Esophagus squamous epithelium (tissue), 5 donors: ENCODE data around the gene CHCHD3. TPM values are rescaled to one million over a fixed set of nuclear protein-coding genes. Genes with fewer than 3 reads are reported as not detected.

ENCODE experiments used
- DNase-seq: peaks from one replicate; lab custom pipeline; 2025; lab: John Stamatoyannopoulos, UW
- H3K27ac ChIP-seq, 4 donors: fragments of 200-600 bp; sonication (generic); one replicate each; pipeline ENCODE4 v1.5.1; 2016 to 2019; ENCODE audit warnings: mild to moderate bottlenecking in 1 of 4
- H3K27me3 ChIP-seq, 4 donors: fragments of 200-600 bp; sonication (generic); 1 replicate in 3 of 4; 2 replicates in 1 of 4; pipeline versions ENCODE4 v1.5.1 to v1.6.0; 2017 to 2021; ENCODE audit warnings: antibody characterized with exemption in 1 of 4
- H3K36me3 ChIP-seq, 3 donors: fragments of 200-600 bp; sonication (generic); one replicate each; pipeline ENCODE4 v1.5.1; 2016 to 2019
- H3K4me1 ChIP-seq, 3 donors: fragments of 200-600 bp; sonication (generic); one replicate each; pipeline ENCODE4 v1.5.1; 2017 to 2019
- H3K4me3 ChIP-seq, 4 donors: fragments of 200-600 bp; sonication (generic); 1 replicate in 3 of 4; 2 replicates in 1 of 4; pipeline ENCODE4 v1.5.1; 2016 to 2019; ENCODE audit warnings: mild to moderate bottlenecking in 2 of 4, moderate library complexity in 1 of 4
- H3K9me3 ChIP-seq, 3 donors: fragments of 200-600 bp; sonication (generic); one replicate each; pipeline ENCODE4 v1.5.1; 2016 to 2019
- POLR2A ChIP-seq, 4 donors: fragments of 450-650 bp; IDR thresholded peaks; one replicate each; pipeline ENCODE4 v1.6.1; 2017; ENCODE audit warnings: antibody characterized with exemption in 4 of 4, mild to moderate bottlenecking in 4 of 4, moderate library complexity in 3 of 4
- WGBS, 2 donors: methylation state at CpG; one replicate each; pipeline ENCODE4 v1.1.5; 2018; 5-methylcytosine and 5-hydroxymethylcytosine counted together
- intact Hi-C: fragments of 100-400 bp; cut with DNase I; formaldehyde crosslinking; loops from one replicate; pipeline ENCODE4 v1.15.0; 2022
- total RNA-seq, 4 donors: library from RNA; depleted of rRNA; stranded (reverse); fragments of >200 nt; gene quantifications; one replicate each; pipeline ENCODE4 v1.1.0, GENCODE V29; 2016
- TF ChIP-seq, protein P1 (sequence below), 6 experiments: fragments of 450-650 bp in 4 of 6; fragments of 200-600 bp in 2 of 6; sonication (generic) in 2 of 6; IDR thresholded peaks; one replicate each; pipeline ENCODE4 v1.5.1; 2016 to 2019; ENCODE audit warnings: antibody characterized with exemption in 6 of 6, mild to moderate bottlenecking in 4 of 6, moderate library complexity in 4 of 6
- donor health status: DM: yes; HTN: yes; CAD: no.

The CHCHD3 gene
- total RNA-seq, 4 donors from 2014 or later, result 36.8 to 55.0 (median 40.9) TPM

- DNase-seq, result no peak
- peaks cover 0 to 76% (median 0%) of the 10 kb centered on the region in 3 donors for H3K36me3 ChIP-seq
- no peaks in the 10 kb centered on the region for H3K4me1 ChIP-seq
- H3K4me3 ChIP-seq, result no peak overlapping the region
- H3K27ac ChIP-seq, result no peak overlapping the region
- intact Hi-C loops, result no loop called here
- H3K27me3 ChIP-seq, result no peaks in the 10 kb centered on the region
- 91 to 94% methylated on average over 6 of the region's 6 CpGs for WGBS, 2 donors
- TF ChIP-seq POLR2A (IDR thresholded peaks at IDR 0.05), result no peak
- TF ChIP-seq, protein P1, sequence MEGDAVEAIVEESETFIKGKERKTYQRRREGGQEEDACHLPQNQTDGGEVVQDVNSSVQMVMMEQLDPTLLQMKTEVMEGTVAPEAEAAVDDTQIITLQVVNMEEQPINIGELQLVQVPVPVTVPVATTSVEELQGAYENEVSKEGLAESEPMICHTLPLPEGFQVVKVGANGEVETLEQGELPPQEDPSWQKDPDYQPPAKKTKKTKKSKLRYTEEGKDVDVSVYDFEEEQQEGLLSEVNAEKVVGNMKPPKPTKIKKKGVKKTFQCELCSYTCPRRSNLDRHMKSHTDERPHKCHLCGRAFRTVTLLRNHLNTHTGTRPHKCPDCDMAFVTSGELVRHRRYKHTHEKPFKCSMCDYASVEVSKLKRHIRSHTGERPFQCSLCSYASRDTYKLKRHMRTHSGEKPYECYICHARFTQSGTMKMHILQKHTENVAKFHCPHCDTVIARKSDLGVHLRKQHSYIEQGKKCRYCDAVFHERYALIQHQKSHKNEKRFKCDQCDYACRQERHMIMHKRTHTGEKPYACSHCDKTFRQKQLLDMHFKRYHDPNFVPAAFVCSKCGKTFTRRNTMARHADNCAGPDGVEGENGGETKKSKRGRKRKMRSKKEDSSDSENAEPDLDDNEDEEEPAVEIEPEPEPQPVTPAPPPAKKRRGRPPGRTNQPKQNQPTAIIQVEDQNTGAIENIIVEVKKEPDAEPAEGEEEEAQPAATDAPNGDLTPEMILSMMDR (IDR thresholded peaks at IDR 0.05), result no peak
- no peaks in the 10 kb centered on the region for H3K9me3 ChIP-seq
Observed at GRCh38 chr7:132789281-132789680, 292.6 kb downstream of the CHCHD3 start.

- Histone ChIP-seq H3K4me3 (no peak overlapping the region), H3K36me3 (peaks cover 0 to 58% (median 0%) of the 10 kb centered on the region in 3 donors), H3K27ac (no peak overlapping the region), H3K27me3 (no peaks in the 10 kb centered on the region), H3K4me1 (no peaks in the 10 kb centered on the region), H3K9me3 (no peaks in the 10 kb centered on the region)
- 100% methylated on average over 5 to 6 of the region's 6 CpGs for whole genome bisulfite sequencing, 2 donors
- intact Hi-C loops, result no loop called here
- TF ChIP-seq, protein P1 (IDR thresholded peaks at IDR 0.05), result no peak
- no peak for TF ChIP-seq POLR2A (IDR thresholded peaks at IDR 0.05)
- no peak for DNase-seq
Observed at GRCh38 chr7:132785870-132786269, 296.0 kb downstream of the CHCHD3 start.

GRCh38 chr7:132784406-132784805 is 297.5 kb downstream of the CHCHD3 start:
- TF ChIP-seq, protein P1 (IDR thresholded peaks at IDR 0.05), result no peak
- no peak for TF ChIP-seq POLR2A (IDR thresholded peaks at IDR 0.05)
- Histone ChIP-seq H3K9me3 (no peaks in the 10 kb centered on the region), H3K4me1 (no peaks in the 10 kb centered on the region), H3K27ac (no peak overlapping the region), H3K4me3 (no peak overlapping the region), H3K27me3 (no peaks in the 10 kb centered on the region), H3K36me3 (peaks cover 0 to 44% (median 0%) of the 10 kb centered on the region in 3 donors)
- WGBS, 2 donors, result 72 to 80% methylated on average over 4 of the region's 4 CpGs
- intact Hi-C loops, result no loop called here
- DNase-seq, result no peak

DNA sequence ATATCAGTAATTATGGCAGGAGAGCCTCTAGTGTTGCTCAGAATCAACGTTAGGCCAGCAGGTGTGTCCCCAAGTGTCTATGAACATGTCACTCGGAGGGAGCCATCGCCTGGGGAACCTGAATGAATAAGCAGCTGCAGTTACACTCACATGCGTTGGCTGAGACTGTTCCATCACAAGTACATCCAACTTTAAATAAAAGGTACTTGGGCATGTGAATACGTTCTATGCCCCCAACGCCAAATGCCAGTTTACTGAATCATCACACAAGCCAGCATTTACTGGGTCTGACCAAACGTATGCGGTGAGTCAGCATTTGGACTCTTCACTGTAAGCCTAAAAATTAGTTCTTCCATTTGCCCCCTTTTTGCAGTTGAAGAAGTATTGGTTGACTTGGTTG is 298.1 kb downstream of the CHCHD3 start:
- 60 to 80% methylated on average over 8 of the region's 8 CpGs for WGBS, 2 donors
- no peaks in the 10 kb centered on the region for H3K4me1 ChIP-seq
- H3K27ac ChIP-seq, result no peak overlapping the region
- H3K9me3 ChIP-seq, result no peaks in the 10 kb centered on the region
- no peaks in the 10 kb centered on the region for H3K27me3 ChIP-seq
- H3K4me3 ChIP-seq, result no peak overlapping the region
- intact Hi-C loops, result no loop called here
- no peak for DNase-seq
- TF ChIP-seq, protein P1 (IDR thresholded peaks at IDR 0.05), result no peak
- peaks cover 0 to 38% (median 0%) of the 10 kb centered on the region in 3 donors for H3K36me3 ChIP-seq

- TF ChIP-seq, protein P1 (IDR thresholded peaks at IDR 0.05), result no peak
- no peak for TF ChIP-seq POLR2A (IDR thresholded peaks at IDR 0.05)
- no peaks in the 10 kb centered on the region for H3K4me1 ChIP-seq
- H3K4me3 ChIP-seq, result no peak overlapping the region
- no peaks in the 10 kb centered on the region for H3K27me3 ChIP-seq
- H3K9me3 ChIP-seq, result no peaks in the 10 kb centered on the region
- WGBS, 2 donors, result 84 to 88% methylated on average over 4 to 11 of the region's 11 CpGs
- peaks cover 0 to 34% (median 0%) of the 10 kb centered on the region in 3 donors for H3K36me3 ChIP-seq
- intact Hi-C loops, result no loop called here
- DNase-seq, result no peak
- no peak overlapping the region for H3K27ac ChIP-seq
Observed at GRCh38 chr7:132782777-132783640, 298.9 kb downstream of the CHCHD3 start.
